HL-60 (cell line): ENCODE results near the gene SEC22C.

Source experiments
- CTCF ChIP-seq: IDR thresholded peaks from one replicate; pipeline ENCODE4 v1.5.1; 2011; ENCODE audit warnings: low read length, control low read depth, inconsistent platforms; ENCODE audit not compliant: insufficient read depth
- POLR2AphosphoS5 ChIP-seq: IDR thresholded peaks from 2 replicates; pipeline ENCODE4 v1.6.1; 2012; ENCODE audit warnings: low read depth
- REST ChIP-seq: IDR thresholded peaks from 2 replicates; pipeline ENCODE4 v1.6.1; 2012; ENCODE audit warnings: low read depth; ENCODE audit not compliant: insufficient replicate concordance

GRCh38 chr3:42503251-42503924 lies 78.4 kb downstream of the SEC22C start:
- TF ChIP-seq CTCF = no peak
- no peak for TF ChIP-seq POLR2AphosphoS5
- no peak for TF ChIP-seq REST
